Brain microvascular endothelial cell (primary cell): ENCODE data around the gene KLK1.

ENCODE experiments used
- DNase-seq: peaks from one replicate; pipeline ENCODE4 v3.0.0-alpha.2; 2020
- H3K27ac ChIP-seq: fragments of 250-450 bp; sonication (Bioruptor Pico); 2 replicates; pipeline ENCODE4 v1.5.1; 2020; ENCODE audit warnings: mild to moderate bottlenecking, moderate library complexity
- H3K27me3 ChIP-seq: fragments of 250-450 bp; sonication (Bioruptor Pico); replicated peaks from 2 replicates; pipeline ENCODE4 v1.5.1; 2020; ENCODE audit warnings: mild to moderate bottlenecking
- H3K36me3 ChIP-seq: fragments of 250-450 bp; sonication (Bioruptor Pico); replicated peaks from 2 replicates; pipeline ENCODE4 v1.5.1; 2020; ENCODE audit warnings: mild to moderate bottlenecking
- H3K4me3 ChIP-seq: 2 replicates; pipeline ENCODE4 v1.5.1; 2011; ENCODE audit warnings: low read depth, mild to moderate bottlenecking, control low read depth, low read length, moderate library complexity
- in situ Hi-C: cut with HindIII; loops from 2 replicates; pipeline ENCODE4 v1.10.0; 2017; ENCODE audit warnings: low sequenced_read_pairs, low pct_ligation_motif_present
- TF ChIP-seq, protein P1 (sequence below): IDR thresholded peaks from 2 replicates; pipeline ENCODE4 v1.5.1; 2011; ENCODE audit warnings: low read depth, mild to moderate bottlenecking, moderate library complexity, low read length, control low read depth, inconsistent platforms; ENCODE audit errors: missing control alignments

The KLK1 gene

GRCh38 chr19:50798659-50799546, 24.7 kb downstream of the KLK1 start:
- TF ChIP-seq, protein P1, sequence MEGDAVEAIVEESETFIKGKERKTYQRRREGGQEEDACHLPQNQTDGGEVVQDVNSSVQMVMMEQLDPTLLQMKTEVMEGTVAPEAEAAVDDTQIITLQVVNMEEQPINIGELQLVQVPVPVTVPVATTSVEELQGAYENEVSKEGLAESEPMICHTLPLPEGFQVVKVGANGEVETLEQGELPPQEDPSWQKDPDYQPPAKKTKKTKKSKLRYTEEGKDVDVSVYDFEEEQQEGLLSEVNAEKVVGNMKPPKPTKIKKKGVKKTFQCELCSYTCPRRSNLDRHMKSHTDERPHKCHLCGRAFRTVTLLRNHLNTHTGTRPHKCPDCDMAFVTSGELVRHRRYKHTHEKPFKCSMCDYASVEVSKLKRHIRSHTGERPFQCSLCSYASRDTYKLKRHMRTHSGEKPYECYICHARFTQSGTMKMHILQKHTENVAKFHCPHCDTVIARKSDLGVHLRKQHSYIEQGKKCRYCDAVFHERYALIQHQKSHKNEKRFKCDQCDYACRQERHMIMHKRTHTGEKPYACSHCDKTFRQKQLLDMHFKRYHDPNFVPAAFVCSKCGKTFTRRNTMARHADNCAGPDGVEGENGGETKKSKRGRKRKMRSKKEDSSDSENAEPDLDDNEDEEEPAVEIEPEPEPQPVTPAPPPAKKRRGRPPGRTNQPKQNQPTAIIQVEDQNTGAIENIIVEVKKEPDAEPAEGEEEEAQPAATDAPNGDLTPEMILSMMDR, result no peak
- Histone ChIP-seq H3K36me3 (peaks cover 49% of the 10 kb centered on the region), H3K4me3 (no peak overlapping the region), H3K27me3 (no peaks in the 10 kb centered on the region), H3K27ac (no peak overlapping the region)
- no peak for DNase-seq
- in situ Hi-C loops, result no loop called here

- in situ Hi-C loops, result no loop called here
- Histone ChIP-seq H3K27ac (no peak overlapping the region), H3K27me3 (no peaks in the 10 kb centered on the region), H3K36me3 (peaks cover 49% of the 10 kb centered on the region), H3K4me3 (no peak overlapping the region)
- TF ChIP-seq, protein P1, result no peak
- DNase-seq, result no peak
These were observed 25.6 kb downstream of the KLK1 start for GRCh38 chr19:50797781-50798658.

- no peak for DNase-seq
- in situ Hi-C loops, result no loop called here
- H3K27ac ChIP-seq, result no peak overlapping the region
- peaks cover 49% of the 10 kb centered on the region for H3K36me3 ChIP-seq
- H3K27me3 ChIP-seq, result no peaks in the 10 kb centered on the region
- TF ChIP-seq, protein P1, result no peak
- no peak overlapping the region for H3K4me3 ChIP-seq
These were observed 26.2 kb downstream of the KLK1 start for GRCh38 chr19:50797429-50797780.

GRCh38 chr19:50796634-50797428, 26.8 kb downstream of the KLK1 start:
- H3K4me3 ChIP-seq, result no peak overlapping the region
- TF ChIP-seq, protein P1, result no peak
- H3K27me3 ChIP-seq, result no peaks in the 10 kb centered on the region
- in situ Hi-C loops, result no loop called here
- no peak for DNase-seq
- H3K36me3 ChIP-seq, result peaks cover 46% of the 10 kb centered on the region
- H3K27ac ChIP-seq, result no peak overlapping the region

- Histone ChIP-seq H3K4me3 (no peak overlapping the region), H3K27me3 (no peaks in the 10 kb centered on the region), H3K27ac (no peak overlapping the region), H3K36me3 (peaks cover 43% of the 10 kb centered on the region)
- TF ChIP-seq, protein P1, result no peak
- DNase-seq, result no peak
- in situ Hi-C loops, result no loop called here
These were observed 27.4 kb downstream of the KLK1 start for GRCh38 chr19:50796128-50796633.
